Kidney glomerular epithelial cell (primary cell): ENCODE measurements around the gene SARDH.

ENCODE experiments used
- DNase-seq: peaks from one replicate; lab custom pipeline; 2025; lab: John Stamatoyannopoulos, UW

Gene SARDH

DNA sequence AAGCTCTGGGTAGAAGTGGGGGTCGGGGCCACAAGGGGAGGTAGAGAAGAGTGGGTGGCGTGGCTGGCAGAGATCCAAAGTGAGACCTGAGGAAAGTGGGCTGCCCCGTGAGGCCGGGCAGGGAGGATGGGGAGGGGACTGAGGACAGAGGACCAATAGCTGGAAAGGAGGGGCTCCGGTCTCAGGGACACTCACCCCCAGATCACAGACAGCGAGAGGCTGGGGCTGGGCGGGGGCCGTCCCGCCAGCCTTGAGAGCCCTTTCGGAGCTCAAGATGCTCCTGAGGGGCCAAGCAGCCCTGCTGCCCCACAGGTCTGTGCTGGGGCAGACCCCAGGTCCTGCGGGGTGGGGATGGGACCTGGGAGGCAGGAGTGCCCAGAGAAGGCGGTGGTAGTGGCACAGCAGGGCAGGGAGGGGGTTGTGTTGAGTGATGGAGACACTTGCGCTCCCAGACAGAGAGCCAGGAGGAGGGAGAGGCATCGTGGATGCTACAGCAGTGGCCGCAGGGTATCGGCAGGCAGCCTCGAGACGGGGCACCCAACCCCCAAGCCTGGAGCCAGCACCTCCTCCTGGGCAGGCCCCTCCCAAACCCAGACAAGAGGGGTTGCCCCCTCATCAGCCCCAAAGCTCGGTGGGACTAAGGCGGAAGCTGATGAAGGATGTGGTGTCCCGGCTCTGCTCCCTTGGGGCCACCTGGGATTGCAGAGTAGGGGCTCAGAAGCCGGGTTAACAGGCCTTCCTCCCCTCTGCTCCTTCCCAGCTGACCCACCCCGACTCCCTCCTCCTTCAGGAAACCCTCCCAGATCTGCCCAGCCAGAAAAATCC lies 3.4 kb downstream of the SARDH start:
- no peak for DNase-seq

DNA sequence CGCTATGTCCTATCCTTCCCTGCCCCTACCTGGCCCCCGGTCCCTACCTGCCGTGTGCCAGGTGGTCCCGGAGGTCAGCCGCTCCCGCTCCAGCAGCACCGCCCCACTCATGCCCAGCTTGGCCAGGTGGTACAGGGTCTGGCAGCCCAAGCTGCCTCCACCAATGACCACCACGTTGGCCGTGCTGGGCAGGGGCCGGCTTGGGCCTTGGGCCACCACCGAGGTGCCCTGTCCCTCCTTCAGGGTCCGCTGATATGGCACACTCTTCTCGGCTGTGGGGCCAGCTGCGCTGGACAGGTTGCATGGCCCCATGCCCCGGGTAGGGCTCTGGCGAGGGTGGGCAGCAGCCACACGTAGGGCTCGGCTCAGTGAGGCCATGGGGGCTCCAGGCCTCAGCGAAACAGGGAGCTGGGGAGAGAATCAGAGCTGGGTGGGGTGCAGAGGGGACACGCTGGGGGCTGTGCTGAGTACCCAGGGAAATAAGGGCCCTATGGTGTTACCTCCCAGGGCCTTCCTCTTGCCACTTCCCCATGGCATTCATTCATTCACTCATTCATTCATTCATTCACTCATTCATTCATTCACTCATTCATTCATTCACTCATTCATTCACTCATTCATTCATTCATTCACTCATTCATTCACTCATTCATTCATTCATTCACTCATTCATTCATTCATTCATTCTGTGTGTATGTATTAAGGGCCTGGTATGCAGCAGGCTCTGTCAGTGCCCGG lies 4.2 kb downstream of the SARDH start:
- DNase-seq = no peak

DNA sequence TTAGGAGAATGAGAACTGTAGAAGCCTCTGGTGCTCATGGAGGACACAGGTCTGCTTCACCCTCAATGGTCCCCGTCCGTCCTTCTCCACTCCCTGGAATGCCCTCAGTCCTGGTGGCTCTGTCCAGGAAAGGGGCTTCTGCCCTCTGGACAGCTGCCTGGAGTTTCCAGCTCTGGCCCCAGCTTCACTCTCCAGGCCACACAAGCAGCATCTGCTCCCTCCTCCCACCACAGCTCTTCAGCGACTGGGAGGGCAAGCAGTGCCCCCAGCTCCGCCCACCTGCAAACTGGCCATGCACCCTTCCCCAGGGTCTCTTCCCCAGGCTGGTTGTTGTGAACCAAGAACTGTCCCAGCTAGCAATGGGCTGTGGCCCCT lies 4.7 kb downstream of the SARDH start:
- DNase-seq = no peak

GRCh38 chr9:133732639-133733408 lies 5.3 kb downstream of the SARDH start:
- DNase-seq = no peak

DNA sequence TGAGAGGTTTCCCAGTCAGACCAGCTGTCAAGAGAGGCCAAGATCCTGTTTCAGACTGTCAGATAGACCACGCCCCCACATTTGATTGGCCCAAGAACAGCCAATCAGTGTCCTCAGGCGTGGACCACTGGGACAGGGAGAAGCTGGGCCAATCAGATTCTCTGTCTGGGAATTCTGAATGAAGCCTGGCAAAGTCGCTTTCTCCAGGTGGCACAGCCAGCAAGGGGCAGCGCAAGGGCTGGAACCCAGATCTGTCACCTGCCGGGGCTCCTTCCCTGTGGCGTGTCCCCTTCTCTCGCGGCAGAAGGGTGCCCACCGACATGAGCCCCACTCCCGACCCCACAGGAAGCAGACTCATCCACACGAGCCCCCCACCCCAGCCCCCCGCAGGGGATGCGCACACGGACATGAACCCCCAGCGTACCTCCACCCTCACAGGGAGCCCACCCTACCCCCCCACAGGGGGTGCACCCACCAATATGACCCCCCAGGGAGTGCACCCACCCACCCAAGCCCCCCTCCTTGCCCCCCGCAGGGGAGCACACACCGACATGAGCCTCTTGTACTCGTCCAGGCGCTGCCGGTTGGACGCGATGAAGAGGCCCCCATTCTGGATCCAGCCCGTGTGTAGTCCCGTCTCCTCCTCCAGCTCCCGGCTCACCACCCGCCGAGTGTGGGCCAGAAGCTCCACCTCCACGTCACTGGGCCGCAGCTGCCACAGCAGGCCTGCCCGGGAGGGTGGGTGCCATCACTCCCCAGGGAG lies 6.1 kb downstream of the SARDH start:
- no peak for DNase-seq

DNA sequence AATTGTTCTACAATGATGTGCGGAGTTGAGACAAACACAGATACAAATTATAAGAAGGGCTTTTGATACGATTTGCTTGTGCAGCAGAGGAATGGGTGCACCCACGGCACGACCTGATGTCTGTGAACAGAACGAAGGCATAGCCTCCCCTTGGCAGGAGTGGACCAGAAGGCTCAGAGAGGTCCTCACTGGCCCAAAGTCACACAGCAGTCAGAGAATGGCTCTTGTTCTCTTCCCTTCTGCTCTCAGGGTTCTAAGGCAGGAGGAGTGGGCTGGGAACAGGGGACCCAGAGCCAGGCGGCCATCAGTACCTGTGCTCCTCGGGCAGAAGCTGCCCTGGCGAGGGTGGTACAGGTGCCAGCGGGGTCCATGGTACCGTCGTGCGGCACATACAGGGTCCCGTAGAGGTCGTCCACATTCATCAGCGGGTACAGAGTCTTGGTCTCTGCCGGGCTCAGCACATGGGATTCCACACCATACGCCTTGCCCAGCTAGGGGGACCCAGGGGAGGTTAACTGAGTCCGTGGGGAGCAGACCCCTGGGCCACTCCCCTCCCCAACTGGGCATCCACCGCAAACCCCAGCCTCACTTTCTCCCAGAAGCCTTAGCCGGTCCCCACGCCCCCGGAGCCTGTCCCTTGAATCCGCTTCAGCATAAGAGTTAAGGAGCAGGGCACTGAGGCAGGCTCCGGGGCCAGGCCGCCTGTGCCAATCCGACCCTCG lies 7.0 kb downstream of the SARDH start:
- DNase-seq = no peak

- DNase-seq = no peak
Observed at GRCh38 chr9:133729617-133730281, 8.4 kb downstream of the SARDH start.

DNA sequence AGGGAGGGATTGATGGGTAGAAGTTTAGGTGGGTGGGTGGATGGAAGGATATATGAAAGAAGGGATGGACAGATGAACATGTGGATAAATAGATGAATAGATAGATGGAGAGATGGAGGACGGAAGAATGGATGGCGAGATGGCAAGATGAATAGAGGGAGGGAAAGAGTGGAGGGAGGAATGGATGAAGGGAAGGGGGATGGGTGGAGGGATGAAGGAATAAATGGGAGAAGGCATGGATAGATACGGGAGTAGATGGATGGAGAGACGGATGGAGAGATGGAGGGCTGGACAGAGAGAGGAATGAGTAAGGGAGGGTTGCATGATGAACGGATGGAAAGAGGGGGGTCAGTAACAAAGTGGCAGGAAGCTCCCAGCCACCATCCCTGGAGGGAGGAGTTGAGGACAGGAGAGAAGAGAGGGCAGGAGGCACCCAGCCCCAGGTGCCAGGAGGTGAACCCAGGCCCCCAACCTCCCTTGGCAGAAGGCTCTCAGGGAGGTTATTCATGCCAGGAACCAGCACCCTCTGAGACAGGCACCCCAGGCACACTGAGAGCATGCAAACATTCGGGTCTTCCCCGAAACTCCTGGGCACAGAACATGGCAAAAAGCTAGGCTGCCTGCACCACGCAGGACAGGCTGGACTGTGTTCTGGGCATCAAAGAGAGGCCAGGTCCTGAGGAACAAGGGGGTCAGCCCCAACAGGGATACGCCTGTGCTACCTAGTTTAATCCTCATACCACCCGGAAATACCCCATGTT lies 9.1 kb downstream of the SARDH start:
- DNase-seq = no peak

GRCh38 chr9:133727876-133728441 lies 10.2 kb downstream of the SARDH start:
- no peak for DNase-seq

- no peak for DNase-seq
Observed at GRCh38 chr9:133727277-133727875, 10.8 kb downstream of the SARDH start.

- no peak for DNase-seq
Observed at GRCh38 chr9:133726401-133727276, 11.5 kb downstream of the SARDH start.

DNA sequence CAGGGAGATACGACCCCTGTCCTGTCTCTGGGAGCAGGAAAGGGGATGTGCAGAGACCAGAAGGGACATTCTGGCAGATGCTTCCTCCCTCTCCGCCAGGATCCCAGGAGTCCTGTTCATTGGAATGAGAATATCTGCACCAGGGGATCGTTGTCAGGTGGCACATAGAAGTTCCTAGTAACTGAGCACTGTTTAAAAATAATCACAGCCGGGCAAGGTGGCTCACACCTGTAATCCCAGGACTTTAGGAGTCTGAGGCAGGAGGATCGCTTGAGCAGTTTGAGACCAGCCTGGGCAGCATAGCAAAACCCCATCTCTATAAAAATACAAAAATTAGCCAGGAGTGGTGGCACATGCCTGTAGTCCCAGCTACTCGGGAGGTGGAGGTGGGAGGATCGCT lies 12.3 kb downstream of the SARDH start:
- DNase-seq = no peak

- no peak for DNase-seq
Observed at GRCh38 chr9:133718563-133719315, 19.4 kb downstream of the SARDH start.

- DNase-seq = no peak
Observed at GRCh38 chr9:133717113-133718031, 20.8 kb downstream of the SARDH start.

GRCh38 chr9:133716564-133717112 lies 21.5 kb downstream of the SARDH start:
- DNase-seq = no peak
